Central memory CD4-positive, alpha-beta T cell (primary cell): ENCODE data around the gene CPNE2.
"Not testable (repeated sequence)": the region's sequence is repeated elsewhere in the genome, so short reads cannot be mapped to it uniquely, and the experiment has no call there.

ENCODE experiments used
- DNase-seq: peaks from one replicate; pipeline ENCODE4 v3.0.0; 2022
- total RNA-seq, 3 experiments: gene quantifications; one replicate each; lab custom pipeline; 2026; lab: John Stamatoyannopoulos, UW

CPNE2 gene
- 3.3 to 6.7 (median 6.0) reads per million in 3 experiments for total RNA-seq

- DNase-seq = peak; percentile 8
Observed at GRCh38 chr16:57091975-57092785, at the start of gene CPNE2. Gene CPNE2, plus strand, starts transcription at chr16:57092583. Its CDS starts 18,160 bp downstream, at chr16:57110743.

- DNase-seq = no peak
Observed at GRCh38 chr16:57043248-57043647, 49.1 kb upstream of the CPNE2 start.

GRCh38 chr16:57044931-57045693, 47.3 kb upstream of the CPNE2 start:
- DNase-seq = no peak

GRCh38 chr16:57045694-57046381, 46.5 kb upstream of the CPNE2 start:
- no peak for DNase-seq

GRCh38 chr16:57048095-57048494, 44.3 kb upstream of the CPNE2 start:
- DNase-seq = no peak

GRCh38 chr16:57049678-57050077, 42.7 kb upstream of the CPNE2 start:
- no peak for DNase-seq

- no peak for DNase-seq
Observed at GRCh38 chr16:57051696-57052228, 40.6 kb upstream of the CPNE2 start.

GRCh38 chr16:57053206-57053605, 39.2 kb upstream of the CPNE2 start:
- no peak for DNase-seq

- DNase-seq = no peak
Observed at GRCh38 chr16:57054338-57054737, 38.0 kb upstream of the CPNE2 start.

- DNase-seq = no peak
Observed at GRCh38 chr16:57054771-57055170, 37.6 kb upstream of the CPNE2 start.

- no peak for DNase-seq
Observed at GRCh38 chr16:57055671-57056070, 36.7 kb upstream of the CPNE2 start.

- DNase-seq = no peak
Observed at GRCh38 chr16:57058291-57058861, 34.0 kb upstream of the CPNE2 start.

- DNase-seq = no peak
Observed at GRCh38 chr16:57060323-57061083, 31.9 kb upstream of the CPNE2 start.

- DNase-seq = no peak
Observed at GRCh38 chr16:57061084-57061905, 31.1 kb upstream of the CPNE2 start.

- DNase-seq = no peak
Observed at GRCh38 chr16:57062329-57062728, 30.1 kb upstream of the CPNE2 start.

- not testable (repeated sequence) for DNase-seq
Observed at GRCh38 chr16:57063189-57063588, 29.2 kb upstream of the CPNE2 start.

- DNase-seq = no peak
Observed at GRCh38 chr16:57064995-57065394, 27.4 kb upstream of the CPNE2 start.

- no peak for DNase-seq
Observed at GRCh38 chr16:57066625-57067024, 25.8 kb upstream of the CPNE2 start.

- no peak for DNase-seq
Observed at GRCh38 chr16:57067347-57067746, 25.0 kb upstream of the CPNE2 start.

- no peak for DNase-seq
Observed at GRCh38 chr16:57069053-57069452, 23.3 kb upstream of the CPNE2 start.
